DND-41 (cell line): ENCODE results near the gene ACTL9.

Experiments used
- CTCF ChIP-seq: IDR thresholded peaks from 2 replicates; pipeline ENCODE4 v1.5.1; 2012; ENCODE audit warnings: borderline replicate concordance, low read length, moderate library complexity, mild to moderate bottlenecking; ENCODE audit not compliant: poor library complexity, severe bottlenecking; ENCODE audit errors: extremely low read depth
- EZH2 ChIP-seq: IDR thresholded peaks from 3 replicates; pipeline ENCODE4 v1.6.1; 2012; ENCODE audit warnings: borderline replicate concordance, low read depth, mild to moderate bottlenecking, moderate library complexity, low read length, inconsistent platforms; ENCODE audit not compliant: severe bottlenecking

GRCh38 chr19:8675066-8675465 is 23.5 kb downstream of the ACTL9 start:
- TF ChIP-seq EZH2, result no peak
- TF ChIP-seq CTCF, result no peak
